Stomach (tissue), 9 donors: ENCODE measurements around the gene ACTL7A. TPM values are rescaled to one million over a fixed set of nuclear protein-coding genes. Genes with fewer than 3 reads are reported as not detected.

Experiments used
- DNase-seq, 2 donors: peaks; one replicate each; pipeline versions ENCODE4 v3.0.0 to v3.0.0-alpha.2; 2013 to 2019
- H3K27ac ChIP-seq, 5 donors: fragments of 200-600 bp in 4 of 5; sonication (generic) in 4 of 5; one replicate each; pipeline ENCODE4 v1.5.1; 2013 to 2019; ENCODE audit warnings: mild to moderate bottlenecking in 1 of 5, moderate library complexity in 1 of 5
- H3K27me3 ChIP-seq, 3 donors: fragments of 200-600 bp; sonication (generic); one replicate each; pipeline ENCODE4 v1.5.1; 2017 to 2019; ENCODE audit warnings: mixed run types in 1 of 3
- H3K36me3 ChIP-seq, 4 donors: fragments of 200-600 bp; sonication (generic); 1 replicate in 3 of 4; 2 replicates in 1 of 4; pipeline ENCODE4 v1.5.1; 2016 to 2019
- H3K4me1 ChIP-seq, 4 donors: fragments of 200-600 bp; sonication (generic); one replicate each; pipeline ENCODE4 v1.5.1; 2016 to 2019
- H3K4me3 ChIP-seq, 4 donors: fragments of 200-600 bp; sonication (generic) in 3 of 4; one replicate each; pipeline ENCODE4 v1.5.1; 2016 to 2019; ENCODE audit warnings: mild to moderate bottlenecking in 1 of 4
- H3K9me3 ChIP-seq, 4 donors: fragments of 200-600 bp; sonication (generic); one replicate each; pipeline ENCODE4 v1.5.1; 2016 to 2019
- CTCF ChIP-seq, 7 experiments: fragments of 450-650 bp in 4 of 7; fragments of 200-600 bp in 3 of 7; sonication (generic) in 3 of 7; IDR thresholded peaks; one replicate each; pipeline ENCODE4 v1.5.1; 2016 to 2019; ENCODE audit warnings: antibody characterized with exemption in 7 of 7, control low read depth in 2 of 7, mild to moderate bottlenecking in 1 of 7
- EP300 ChIP-seq: sonication (generic); formaldehyde crosslinking; IDR thresholded peaks from one replicate; pipeline ENCODE4 v1.6.1; 2017; ENCODE audit warnings: antibody characterized with exemption
- POLR2A ChIP-seq, 4 donors: fragments of 450-650 bp; IDR thresholded peaks; one replicate each; pipeline ENCODE4 v1.6.1; 2016; ENCODE audit warnings: antibody characterized with exemption in 4 of 4, control low read depth in 2 of 4, mild to moderate bottlenecking in 1 of 4, moderate library complexity in 1 of 4
- POLR2AphosphoS5 ChIP-seq, 3 donors: sonication (generic); formaldehyde crosslinking; IDR thresholded peaks; one replicate each; pipeline ENCODE4 v1.6.1; 2016; ENCODE audit warnings: antibody characterized with exemption in 3 of 3
- WGBS, 5 donors: extraction: QIAGEN DNeasy Blood & Tissue Kit in 3 of 5; methylation state at CpG; one replicate each; pipeline versions ENCODE4 v1.1.5 to v1.1.7; 2013 to 2018; 5-methylcytosine and 5-hydroxymethylcytosine counted together
- intact Hi-C: fragments of 100-400 bp; cut with DNase I; formaldehyde crosslinking; loops from one replicate; pipeline ENCODE4 v1.15.1; 2023; ENCODE audit warnings: low total_unique reads
- polyA plus RNA-seq, 3 donors: library from polyadenylated mRNA; stranded (reverse); fragments of 200-250 nt; gene quantifications; one replicate each; pipeline ENCODE4 v1.2.3, GENCODE V29; 2013
- total RNA-seq, 5 donors: library from RNA; depleted of rRNA; stranded (reverse); fragments of >200 nt; gene quantifications; one replicate each; pipeline versions ENCODE4 v1.1.0 to v1.2.3, GENCODE V29; 2014 to 2016
- donor health status: healthy with polysubstance abuse.
- donor health status: Bipolar disorder and iron deficiency.
- donor health status: healthy.

ACTL7A gene
- total and polyA plus RNA-seq, 8 donors: not detected

- H3K4me1 ChIP-seq: no peaks in the 10 kb centered on the region
- WGBS, 5 donors: 78 to 97% (median 83%) methylated on average over 2 of the region's 2 CpGs
- H3K4me3 ChIP-seq: no peak overlapping the region
- H3K27ac ChIP-seq: no peak overlapping the region
- TF ChIP-seq CTCF (IDR thresholded peaks at IDR 0.05) (no peak), POLR2AphosphoS5 (IDR thresholded peaks at IDR 0.05) (no peak), EP300 (no peak), POLR2A (IDR thresholded peaks at IDR 0.05) (no peak)
- intact Hi-C loops: no loop called here
- H3K36me3 ChIP-seq: no peaks in the 10 kb centered on the region
- DNase-seq: no peak
- no peaks in the 10 kb centered on the region for H3K9me3 ChIP-seq
- H3K27me3 ChIP-seq: no peaks in the 10 kb centered on the region
Observed at GRCh38 chr9:108860764-108861163, 1.3 kb upstream of the ACTL7A start.

GRCh38 chr9:108861464-108861863 is 602 bp upstream of the ACTL7A start:
- Histone ChIP-seq H3K36me3 (no peaks in the 10 kb centered on the region), H3K4me3 (no peak overlapping the region), H3K27ac (no peak overlapping the region), H3K27me3 (no peaks in the 10 kb centered on the region), H3K4me1 (no peaks in the 10 kb centered on the region), H3K9me3 (no peaks in the 10 kb centered on the region)
- intact Hi-C loops: no loop called here
- no peak for TF ChIP-seq POLR2AphosphoS5 (IDR thresholded peaks at IDR 0.05)
- no peak for DNase-seq
- 65 to 96% (median 75%) methylated on average over 7 of the region's 7 CpGs for WGBS, 5 donors

GRCh38 chr9:108863891-108864290 is 1.8 kb downstream of the ACTL7A start:
- WGBS, 5 donors: 87 to 97% (median 91%) methylated on average over 3 of the region's 3 CpGs
- no peaks in the 10 kb centered on the region for H3K27me3 ChIP-seq
- no peak overlapping the region for H3K4me3 ChIP-seq
- H3K9me3 ChIP-seq: no peaks in the 10 kb centered on the region
- peaks cover 0 to 17% (median 14%) of the 10 kb centered on the region in 4 donors for H3K36me3 ChIP-seq
- H3K27ac ChIP-seq: no peak overlapping the region
- intact Hi-C loops: no loop called here
- H3K4me1 ChIP-seq: no peaks in the 10 kb centered on the region
- DNase-seq: no peak
- TF ChIP-seq POLR2A (IDR thresholded peaks at IDR 0.05) (no peak), CTCF (IDR thresholded peaks at IDR 0.05) (no peak)

GRCh38 chr9:108864446-108864845 is 2.4 kb downstream of the ACTL7A start:
- Histone ChIP-seq H3K27ac (no peak overlapping the region), H3K27me3 (no peaks in the 10 kb centered on the region), H3K4me1 (no peaks in the 10 kb centered on the region), H3K9me3 (no peaks in the 10 kb centered on the region), H3K4me3 (no peak overlapping the region), H3K36me3 (peaks cover 0 to 22% (median 19%) of the 10 kb centered on the region in 4 donors)
- WGBS, 5 donors: 80 to 87% (median 84%) methylated on average over 3 of the region's 3 CpGs
- intact Hi-C loops: no loop called here
- TF ChIP-seq POLR2A (IDR thresholded peaks at IDR 0.05) (no peak), CTCF (IDR thresholded peaks at IDR 0.05) (no peak), EP300 (no peak), POLR2AphosphoS5 (IDR thresholded peaks at IDR 0.05) (no peak)
- no peak for DNase-seq

- H3K27ac ChIP-seq: no peak overlapping the region
- H3K4me1 ChIP-seq: no peaks in the 10 kb centered on the region
- peaks cover 0 to 26% (median 24%) of the 10 kb centered on the region in 4 donors for H3K36me3 ChIP-seq
- WGBS, 5 donors: 89 to 97% (median 94%) methylated on average over 3 to 4 of the region's 4 CpGs
- H3K27me3 ChIP-seq: no peaks in the 10 kb centered on the region
- DNase-seq: no peak
- TF ChIP-seq POLR2A (IDR thresholded peaks at IDR 0.05) (no peak), POLR2AphosphoS5 (IDR thresholded peaks at IDR 0.05) (no peak), EP300 (no peak), CTCF (IDR thresholded peaks at IDR 0.05) (no peak)
- intact Hi-C loops: no loop called here
- H3K4me3 ChIP-seq: no peak overlapping the region
- no peaks in the 10 kb centered on the region for H3K9me3 ChIP-seq
Observed at GRCh38 chr9:108865037-108865436, 3.0 kb downstream of the ACTL7A start.
